IMR-90 (cell line): ENCODE results near the gene WNT6. TPM values are rescaled to one million over a fixed set of nuclear protein-coding genes. Genes with fewer than 3 reads are reported as not detected.

Experiments
- ATAC-seq: fragments of 200-7000 bp; cut with Tn5 transposase; 2 replicates; pipeline ENCODE4 v1.9.1; 2020; ENCODE audit warnings: low read depth, mild to moderate bottlenecking, moderate library complexity
- BruUV-seq: library from RNA; stranded (reverse); fragments of 400-500 nt; replicated peaks from 2 replicates; lab custom pipeline; 2021; lab: Mats Ljungman, UMichigan
- CTCF ChIA-PET: fragments of 300-600 bp; formaldehyde crosslinking; extraction: SDS; loops from one replicate; lab custom pipeline; 2021; ENCODE audit warnings: antibody characterized with exemption; lab: Yijun Ruan, JAX
- POLR2A ChIA-PET: fragments of 300-600 bp; sonication (Branson Sonifier 250); formaldehyde crosslinking; loops from one replicate; lab custom pipeline; 2022; ENCODE audit warnings: antibody characterized with exemption; ENCODE audit not compliant: unreplicated experiment; lab: Charles Lee
- DNase-seq: peaks from one replicate; pipeline ENCODE4 v3.0.0; 2013
- H2AFZ ChIP-seq: replicated peaks from 2 replicates; pipeline ENCODE3; 2013; ENCODE audit warnings: low read length, mild to moderate bottlenecking; ENCODE audit not compliant: poor library complexity
- H2AK5ac ChIP-seq: 2 replicates; pipeline ENCODE4 v1.6.1; 2013; ENCODE audit warnings: low read depth, low read length, inconsistent platforms
- H2AK9ac ChIP-seq: replicated peaks from 2 replicates; pipeline ENCODE3; 2013; ENCODE audit warnings: mild to moderate bottlenecking, low read depth, low read length, moderate library complexity; ENCODE audit not compliant: poor library complexity
- H2BK120ac ChIP-seq: 2 replicates; pipeline ENCODE4 v1.6.1; 2013; ENCODE audit warnings: low read depth, low read length, inconsistent platforms
- H2BK15ac ChIP-seq: 3 replicates; pipeline ENCODE4 v1.6.1; 2013; ENCODE audit warnings: low read depth, low read length, inconsistent platforms
- H2BK20ac ChIP-seq: 2 replicates; pipeline ENCODE4 v1.6.1; 2013; ENCODE audit warnings: low read depth, mild to moderate bottlenecking, inconsistent platforms, low read length, moderate library complexity
- H2BK5ac ChIP-seq: 2 replicates; pipeline ENCODE4 v1.6.1; 2013; ENCODE audit warnings: mild to moderate bottlenecking, low read depth, low read length, inconsistent platforms; ENCODE audit not compliant: poor library complexity, severe bottlenecking
- H3K14ac ChIP-seq: replicated peaks from 2 replicates; pipeline ENCODE4 v1.6.1; 2013; ENCODE audit warnings: low read depth, low read length, inconsistent platforms
- H3K18ac ChIP-seq: 2 replicates; pipeline ENCODE4 v1.6.1; 2013; ENCODE audit warnings: low read depth, low read length, control low read depth
- H3K23ac ChIP-seq: 2 replicates; pipeline ENCODE4 v1.6.1; 2013; ENCODE audit warnings: low read depth, low read length, inconsistent platforms
- H3K27ac ChIP-seq: 2 replicates; pipeline ENCODE4 v1.5.1; 2013; ENCODE audit warnings: mild to moderate bottlenecking, control low read depth, low read length; ENCODE audit not compliant: insufficient read depth
- H3K27me3 ChIP-seq: 2 replicates; pipeline ENCODE4 v1.6.1; 2013; ENCODE audit warnings: low read length; ENCODE audit not compliant: control insufficient read depth, insufficient read depth
- H3K36me3 ChIP-seq: 2 replicates; pipeline ENCODE4 v1.6.1; 2013; ENCODE audit warnings: low read length, mixed read lengths; ENCODE audit not compliant: control insufficient read depth, insufficient read depth
- H3K4ac ChIP-seq: 2 replicates; pipeline ENCODE4 v1.6.1; 2013; ENCODE audit warnings: low read depth, low read length, inconsistent platforms
- H3K4me1 ChIP-seq: 2 replicates; pipeline ENCODE4 v1.6.1; 2013; ENCODE audit warnings: low read length, mixed read lengths; ENCODE audit not compliant: control insufficient read depth, insufficient read depth
- H3K4me2 ChIP-seq: 2 replicates; pipeline ENCODE4 v1.6.1; 2013; ENCODE audit warnings: low read depth, mild to moderate bottlenecking, control low read depth, low read length, moderate library complexity
- H3K4me3 ChIP-seq: 2 replicates; pipeline ENCODE4 v1.5.1; 2013; ENCODE audit warnings: low read depth, mild to moderate bottlenecking, control low read depth, low read length, moderate library complexity; ENCODE audit not compliant: insufficient read depth
- H3K56ac ChIP-seq: 2 replicates; pipeline ENCODE4 v1.6.1; 2013; ENCODE audit warnings: low read length, inconsistent platforms; ENCODE audit not compliant: insufficient read depth; ENCODE audit errors: extremely low read depth
- H3K79me1 ChIP-seq, 2 experiments: 2 replicates each; pipeline ENCODE4 v1.6.1; 2013; ENCODE audit warnings: low read length in 2 of 2, inconsistent platforms in 1 of 2, low read depth in 1 of 2
- H3K9ac ChIP-seq: 2 replicates; pipeline ENCODE4 v1.6.1; 2013; ENCODE audit warnings: low read depth, low read length, control low read depth
- H3K9me1 ChIP-seq: 2 replicates; pipeline ENCODE4 v1.6.1; 2013; ENCODE audit warnings: low read length, inconsistent platforms; ENCODE audit not compliant: insufficient read depth
- H3K9me3 ChIP-seq: 2 replicates; pipeline ENCODE4 v1.6.1; 2013; ENCODE audit warnings: low read length; ENCODE audit not compliant: control insufficient read depth, insufficient read depth
- H4K20me1 ChIP-seq: 2 replicates; pipeline ENCODE4 v1.6.1; 2013; ENCODE audit warnings: low read length, inconsistent platforms; ENCODE audit not compliant: insufficient read depth
- H4K5ac ChIP-seq: 2 replicates; pipeline ENCODE4 v1.6.1; 2013; ENCODE audit warnings: mild to moderate bottlenecking, low read depth, low read length, control low read depth
- H4K8ac ChIP-seq, 2 experiments: 2 replicates each; pipeline ENCODE4 v1.6.1; 2013; ENCODE audit warnings: low read depth in 2 of 2, low read length in 2 of 2, control low read depth in 1 of 2, inconsistent platforms in 1 of 2
- H4K91ac ChIP-seq: 2 replicates; pipeline ENCODE4 v1.6.1; 2013; ENCODE audit warnings: low read depth, low read length, inconsistent platforms; ENCODE audit not compliant: insufficient read depth
- BHLHE40 ChIP-seq: fragments of 150-350 bp; IDR thresholded peaks from 2 replicates; pipeline ENCODE4 v1.6.1; 2016; ENCODE audit warnings: mild to moderate bottlenecking, low read depth, low read length
- CHD1 ChIP-seq: IDR thresholded peaks from 2 replicates; pipeline ENCODE4 v1.6.1; 2012; ENCODE audit warnings: low read depth, low read length, improper control_type of control experiment
- CTCF ChIP-seq: conservative IDR thresholded peaks from 2 replicates; pipeline ENCODE4 v1.5.1; 2012; ENCODE audit warnings: mild to moderate bottlenecking, low read depth, low read length, improper control_type of control experiment
- ELK1 ChIP-seq: fragments of 150-350 bp; IDR thresholded peaks from 2 replicates; pipeline ENCODE4 v1.6.1; 2016; ENCODE audit warnings: low read depth, mild to moderate bottlenecking, low read length, moderate library complexity, borderline replicate concordance
- FOS ChIP-seq: fragments of 150-350 bp; IDR thresholded peaks from 2 replicates; pipeline ENCODE4 v1.6.1; 2016; ENCODE audit warnings: low read depth, low read length
- MAFK ChIP-seq: IDR thresholded peaks from 2 replicates; pipeline ENCODE4 v1.6.1; 2012; ENCODE audit warnings: low read depth, low read length, improper control_type of control experiment
- MAZ ChIP-seq: IDR thresholded peaks from 2 replicates; pipeline ENCODE4 v1.6.1; 2012; ENCODE audit warnings: low read depth, mild to moderate bottlenecking, low read length, improper control_type of control experiment, moderate library complexity, borderline replicate concordance
- MXI1 ChIP-seq: IDR thresholded peaks from 2 replicates; pipeline ENCODE4 v1.6.1; 2012; ENCODE audit warnings: low read depth, mild to moderate bottlenecking, low read length, moderate library complexity, borderline replicate concordance
- NFE2L2 ChIP-seq: fragments of 150-350 bp; IDR thresholded peaks from 2 replicates; pipeline ENCODE4 v1.6.1; 2016; ENCODE audit warnings: low read depth, mild to moderate bottlenecking, low read length
- POLR2A ChIP-seq: IDR thresholded peaks from 2 replicates; pipeline ENCODE4 v1.6.1; 2012; ENCODE audit warnings: mild to moderate bottlenecking, low read depth, low read length
- RAD21 ChIP-seq: IDR thresholded peaks from 2 replicates; pipeline ENCODE4 v1.6.1; 2012; ENCODE audit warnings: low read length, improper control_type of control experiment
- RCOR1 ChIP-seq: IDR thresholded peaks from 2 replicates; pipeline ENCODE4 v1.6.1; 2012; ENCODE audit warnings: mild to moderate bottlenecking, low read length, improper control_type of control experiment; ENCODE audit not compliant: insufficient replicate concordance
- RFX5 ChIP-seq: IDR thresholded peaks from 2 replicates; pipeline ENCODE4 v1.8.0; 2012; ENCODE audit warnings: low read depth, mild to moderate bottlenecking, low read length, moderate library complexity
- USF2 ChIP-seq: fragments of 150-350 bp; IDR thresholded peaks from 2 replicates; pipeline ENCODE4 v1.6.1; 2017; ENCODE audit warnings: mild to moderate bottlenecking, antibody characterized with exemption, low read length, low read depth
- WGBS, 2 experiments: methylation state at CpG; one replicate each; pipeline versions ENCODE4 v1.1.5 to v1.1.7; 2013; ENCODE audit warnings: missing lambda C conversion rate in 2 of 2; ENCODE audit not compliant: insufficient read length in 1 of 2; ENCODE audit errors: extremely low coverage in 2 of 2; 5-methylcytosine and 5-hydroxymethylcytosine counted together
- dilution Hi-C: fragments of 300-500 bp; cut with HindIII; formaldehyde crosslinking; loops from one replicate; pipeline ENCODE4 v1.14.3; 2018; ENCODE audit warnings: low sequenced_read_pairs; ENCODE audit not compliant: unreplicated experiment
- in situ Hi-C: fragments of 300-500 bp; cut with MboI; formaldehyde crosslinking; loops from 3 replicates; pipeline ENCODE4 v1.14.3; 2019; ENCODE audit warnings: low sequenced_read_pairs, inconsistent platforms, mixed read lengths
- intact Hi-C: fragments of 100-400 bp; cut with micrococcal nuclease; formaldehyde crosslinking; loops from 2 replicates; pipeline ENCODE4 v1.10.0; 2022
- polyA plus RNA-seq, 3 experiments: library from polyadenylated mRNA; depleted of rRNA; stranded (reverse); fragments of >200 nt; gene quantifications; 2 replicates each; pipeline ENCODE4 v1.2.3, GENCODE V29; 2012; ENCODE audit warnings: low replicate concordance in 1 of 3
- total RNA-seq: library from RNA; depleted of rRNA; stranded (reverse); fragments of >200 nt; gene quantifications from 2 replicates; pipeline ENCODE4 v1.2.3, GENCODE V29; 2012

Gene WNT6
- total and polyA plus RNA-seq, 2 of the 4 experiments (the other 2 are of a cell fraction), result not detected

GRCh38 chr2:218827701-218828476 is 31.7 kb upstream of the WNT6 start:
- Histone ChIP-seq H2BK20ac (no peak overlapping the region), H2AK9ac (no peak overlapping the region), H3K9me1 (no peaks in the 10 kb centered on the region; the same call in 1 of the 2 replicates), H2AK5ac (no peak overlapping the region), H3K4ac (no peak overlapping the region), H2AFZ (no peak overlapping the region), H3K14ac (no peak overlapping the region), H3K27me3 (peaks cover 48% of the 10 kb centered on the region), H2BK5ac (no peak overlapping the region), H4K20me1 (no peaks in the 10 kb centered on the region), H2BK15ac (no peak overlapping the region), H3K36me3 (no peaks in the 10 kb centered on the region), H3K79me1 (no peaks in the 10 kb centered on the region), H3K4me3 (no peak overlapping the region), H4K91ac (no peak overlapping the region), H4K8ac (no peak overlapping the region), H2BK120ac (no peak overlapping the region), H3K9me3 (no peaks in the 10 kb centered on the region), H3K23ac (no peak overlapping the region), H3K18ac (no peak overlapping the region), H3K9ac (no peak overlapping the region), H3K4me1 (no peaks in the 10 kb centered on the region), H3K56ac (no peak overlapping the region), H3K27ac (no peak overlapping the region), H3K4me2 (no peak overlapping the region), H4K5ac (no peak overlapping the region)
- DNase-seq (no peak), ATAC-seq (no peak)
- dilution Hi-C loops, result no loop called here
- POLR2A ChIA-PET, result no interaction called here
- no TSS peak for BruUV-seq
- intact Hi-C loops, result no loop called here
- TF ChIP-seq USF2 (no peak), FOS (no peak), MAFK (no peak), CTCF (no peak), RCOR1 (no peak), MXI1 (no peak), POLR2A (no peak), MAZ (no peak), CHD1 (no peak), NFE2L2 (no peak), BHLHE40 (no peak), RFX5 (no peak), RAD21 (no peak), ELK1 (no peak)
- WGBS, 2 experiments, result 41% methylated on average over 5 of the region's 14 CpGs; no CpG with 5 or more reads in 1 of the 2 experiments
- in situ Hi-C loops, result no loop called here
- CTCF ChIA-PET, result no interaction called here
